Activated CD4-positive, alpha-beta memory T cell treated with anti-CD3 and anti-CD28 coated beads for 36 hours (primary cell): ENCODE measurements around the gene PPP2R5D. TPM values are rescaled to one million over a fixed set of nuclear protein-coding genes. Genes with fewer than 3 reads are reported as not detected.

ENCODE experiments used
- CTCF ChIA-PET: fragments of 350-600 bp; sonication (Branson Sonifier 250); formaldehyde crosslinking; loops from one replicate; lab custom pipeline; 2021; ENCODE audit warnings: antibody characterized with exemption, inconsistent platforms; lab: Charles Lee
- POLR2A ChIA-PET: fragments of 350-600 bp; sonication (Branson Sonifier 250); formaldehyde crosslinking; loops from one replicate; lab custom pipeline; 2021; ENCODE audit warnings: antibody characterized with exemption; lab: Charles Lee
- DNase-seq: peaks from one replicate; pipeline ENCODE4 v3.0.0-alpha.2; 2020
- H3K27ac Mint-ChIP-seq: one replicate; pipeline ENCODE4 v1.8.0; 2021; ENCODE audit warnings: mixed read lengths
- H3K27me3 Mint-ChIP-seq: one replicate; pipeline ENCODE4 v1.8.0; 2021; ENCODE audit warnings: mixed read lengths
- H3K36me3 Mint-ChIP-seq: one replicate; pipeline ENCODE4 v1.8.0; 2021; ENCODE audit warnings: mixed read lengths
- H3K4me1 Mint-ChIP-seq: one replicate; pipeline ENCODE4 v1.8.0; 2021; ENCODE audit warnings: low read depth, mixed read lengths
- H3K4me3 Mint-ChIP-seq: one replicate; pipeline ENCODE4 v1.8.0; 2021; ENCODE audit warnings: mild to moderate bottlenecking, mixed read lengths
- H3K9me3 Mint-ChIP-seq: one replicate; pipeline ENCODE4 v1.8.0; 2021; ENCODE audit warnings: mixed read lengths
- intact Hi-C: fragments of 100-400 bp; cut with micrococcal nuclease; formaldehyde crosslinking; loops from one replicate; pipeline ENCODE4 v1.15.1; 2023
- total RNA-seq, 2 experiments: library from RNA; stranded (reverse); gene quantifications; one replicate each; pipeline ENCODE4 v1.2.3, GENCODE V29; 2021

PPP2R5D gene
- total RNA-seq, 2 experiments from 2014 or later = 59.1 to 60.2 TPM

DNA sequence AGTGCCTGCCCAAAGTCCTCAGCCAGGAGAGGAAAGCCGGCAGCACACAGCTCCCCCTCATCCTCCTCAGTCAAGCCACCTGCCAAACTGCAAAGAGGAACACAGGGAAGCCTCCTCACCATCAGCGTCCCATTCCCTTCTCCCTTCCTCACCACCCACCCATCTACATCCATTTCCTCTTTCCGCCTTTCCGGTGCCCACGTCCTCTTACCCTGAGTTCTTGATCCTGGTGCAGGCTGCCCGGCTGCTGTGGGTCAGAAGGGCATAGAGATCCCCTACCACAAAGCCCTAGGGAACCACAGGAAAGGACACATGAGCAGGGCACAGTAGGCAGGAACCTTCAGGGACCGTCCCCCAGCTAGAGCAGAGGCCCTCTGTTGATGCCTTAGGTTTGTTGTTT lies 17.8 kb upstream of the PPP2R5D start:
- Mint-ChIP-seq H3K36me3 (peaks cover 27% of the 10 kb centered on the region), H3K4me3 (no peak overlapping the region), H3K4me1 (peaks cover 10% of the 10 kb centered on the region), H3K9me3 (no peaks in the 10 kb centered on the region), H3K27ac (no peak overlapping the region), H3K27me3 (no peaks in the 10 kb centered on the region)
- ChIA-PET POLR2A (no interaction called here), CTCF (no interaction called here)
- intact Hi-C loops = no loop called here
- DNase-seq = no peak

GRCh38 chr6:42967228-42967627 lies 17.1 kb upstream of the PPP2R5D start:
- Mint-ChIP-seq H3K4me1 (peaks cover 9% of the 10 kb centered on the region), H3K9me3 (no peaks in the 10 kb centered on the region), H3K27ac (no peak overlapping the region), H3K4me3 (no peak overlapping the region), H3K27me3 (no peaks in the 10 kb centered on the region), H3K36me3 (peaks cover 22% of the 10 kb centered on the region)
- ChIA-PET CTCF (no interaction called here), POLR2A (no interaction called here)
- DNase-seq = no peak
- intact Hi-C loops = no loop called here

- no peak for DNase-seq
- CTCF ChIA-PET = interaction anchor here (0.8 kb wide), 1 partner anchor 176 kb away, joined by 3 read pairs; no protein-coding TSS in a partner anchor
- no peaks in the 10 kb centered on the region for H3K27me3 Mint-ChIP-seq
- H3K27ac Mint-ChIP-seq = no peak overlapping the region
- H3K9me3 Mint-ChIP-seq = no peaks in the 10 kb centered on the region
- no peak overlapping the region for H3K4me3 Mint-ChIP-seq
- H3K4me1 Mint-ChIP-seq = peaks cover 9% of the 10 kb centered on the region
- POLR2A ChIA-PET = no interaction called here
- intact Hi-C loops = no loop called here
- peaks cover 15% of the 10 kb centered on the region for H3K36me3 Mint-ChIP-seq
Measured at GRCh38 chr6:42968126-42968701, 16.2 kb upstream of the PPP2R5D start.

DNA sequence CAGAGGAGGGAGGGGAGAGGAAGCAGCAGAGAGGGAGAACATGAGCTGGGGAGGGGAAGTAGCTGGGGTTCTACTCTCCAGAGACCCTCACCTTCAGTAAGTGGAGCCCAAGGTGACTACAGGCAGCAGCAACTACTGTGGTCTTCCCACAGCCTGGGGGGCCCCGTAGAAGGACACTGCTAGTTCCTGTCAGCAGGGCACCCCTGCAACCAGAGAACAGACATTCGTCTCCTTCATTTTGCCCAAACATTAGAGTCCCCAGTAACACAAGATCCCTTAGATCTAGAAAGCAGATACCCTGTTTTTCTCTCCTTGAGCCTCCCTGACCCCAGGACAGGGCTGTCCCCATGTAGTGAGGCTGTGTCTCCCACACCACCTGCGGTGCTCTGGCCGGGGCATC lies 15.6 kb upstream of the PPP2R5D start:
- intact Hi-C loops = no loop called here
- H3K27me3 Mint-ChIP-seq = no peaks in the 10 kb centered on the region
- no peak overlapping the region for H3K4me3 Mint-ChIP-seq
- CTCF ChIA-PET = no interaction called here
- peaks cover 9% of the 10 kb centered on the region for H3K4me1 Mint-ChIP-seq
- no peak for DNase-seq
- no peak overlapping the region for H3K27ac Mint-ChIP-seq
- no peaks in the 10 kb centered on the region for H3K9me3 Mint-ChIP-seq
- POLR2A ChIA-PET = no interaction called here
- H3K36me3 Mint-ChIP-seq = peaks cover 17% of the 10 kb centered on the region

DNA sequence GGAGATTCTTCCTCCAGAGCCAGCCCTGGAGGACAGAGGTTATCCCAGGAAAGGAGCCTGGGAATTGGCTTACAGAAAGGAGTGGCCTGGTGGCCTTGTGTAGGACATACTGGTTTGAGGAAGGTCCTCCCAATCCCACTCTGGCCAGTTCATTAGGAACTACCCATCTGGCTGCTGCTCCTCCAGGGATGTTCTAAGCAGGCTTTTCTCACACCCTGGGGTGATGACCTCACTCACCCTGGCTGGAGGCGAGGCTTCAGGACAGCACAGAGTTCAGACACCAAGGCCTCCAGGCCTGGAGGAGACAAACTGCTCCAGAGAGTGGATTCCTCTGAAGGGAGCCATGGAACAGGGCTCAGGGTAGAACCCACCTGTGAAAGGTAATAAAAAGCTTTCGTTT lies 14.9 kb upstream of the PPP2R5D start:
- intact Hi-C loops = no loop called here
- DNase-seq = no peak
- ChIA-PET CTCF (no interaction called here), POLR2A (no interaction called here)
- H3K4me3 Mint-ChIP-seq = no peak overlapping the region
- H3K4me1 Mint-ChIP-seq = peaks cover 13% of the 10 kb centered on the region
- no peaks in the 10 kb centered on the region for H3K9me3 Mint-ChIP-seq
- peaks cover 20% of the 10 kb centered on the region for H3K36me3 Mint-ChIP-seq
- no peak overlapping the region for H3K27ac Mint-ChIP-seq
- no peaks in the 10 kb centered on the region for H3K27me3 Mint-ChIP-seq

- ChIA-PET CTCF (no interaction called here), POLR2A (interaction anchor here (0.8 kb wide), 1 partner anchor 9 kb away, joined by 4 read pairs; the partner anchor contains the start of gene PEX6)
- no peak for DNase-seq
- Mint-ChIP-seq H3K4me3 (no peak overlapping the region), H3K27me3 (no peaks in the 10 kb centered on the region), H3K36me3 (peaks cover 16% of the 10 kb centered on the region), H3K4me1 (peaks cover 18% of the 10 kb centered on the region), H3K27ac (no peak overlapping the region), H3K9me3 (no peaks in the 10 kb centered on the region)
- intact Hi-C loops = no loop called here
Measured at GRCh38 chr6:42969934-42970333, 14.4 kb upstream of the PPP2R5D start.

DNA sequence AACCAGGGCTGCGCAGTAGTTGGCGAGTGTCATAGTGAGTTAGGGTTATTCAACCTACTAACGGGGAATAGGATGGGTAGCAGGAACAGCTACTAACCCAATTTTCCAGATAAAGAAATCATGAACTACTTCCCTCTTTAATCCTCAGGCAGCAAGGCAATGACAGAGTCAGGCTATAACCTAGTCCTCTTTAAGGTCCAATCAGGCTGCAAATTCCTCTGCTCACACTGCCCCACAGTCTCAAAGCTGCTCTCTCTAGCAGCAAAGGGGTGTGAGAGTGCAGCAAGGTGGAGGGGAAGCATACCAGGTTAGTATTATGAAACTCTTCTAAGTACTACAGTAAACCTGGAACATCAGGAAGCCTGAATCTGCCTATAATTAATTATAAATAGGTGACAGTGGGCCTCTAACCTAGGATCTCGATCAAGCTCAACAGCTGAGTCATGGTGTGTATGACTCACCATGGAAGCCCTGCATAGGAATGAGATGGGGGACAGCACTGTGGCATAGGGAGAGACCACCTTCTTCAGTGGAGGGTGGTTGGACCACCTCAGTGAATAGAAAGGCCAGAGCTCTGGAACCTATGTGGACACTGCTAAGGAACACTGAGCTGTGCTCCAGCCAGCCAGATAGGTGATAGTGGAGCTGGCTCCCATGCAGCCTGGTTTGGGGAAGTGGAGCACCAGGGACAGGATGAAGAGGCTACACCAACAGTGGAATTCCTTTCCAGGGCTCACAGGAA lies 13.3 kb upstream of the PPP2R5D start:
- Mint-ChIP-seq H3K27me3 (no peaks in the 10 kb centered on the region), H3K36me3 (peaks cover 16% of the 10 kb centered on the region), H3K27ac (no peak overlapping the region), H3K9me3 (no peaks in the 10 kb centered on the region), H3K4me1 (peaks cover 26% of the 10 kb centered on the region), H3K4me3 (no peak overlapping the region)
- intact Hi-C loops = no loop called here
- ChIA-PET POLR2A (interaction anchor here (0.6 kb wide), 1 partner anchor 8 kb away, joined by 3 read pairs; the partner anchor contains the start of gene PEX6), CTCF (no interaction called here)
- peak; percentile 17 for DNase-seq

- H3K4me1 Mint-ChIP-seq = peaks cover 33% of the 10 kb centered on the region
- ChIA-PET POLR2A (no interaction called here), CTCF (interaction anchor here (0.9 kb wide), 1 partner anchor 71 kb away, joined by 3 read pairs; no protein-coding TSS in a partner anchor)
- DNase-seq = no peak
- peaks cover 18% of the 10 kb centered on the region for H3K36me3 Mint-ChIP-seq
- H3K4me3 Mint-ChIP-seq = no peak overlapping the region
- no peaks in the 10 kb centered on the region for H3K27me3 Mint-ChIP-seq
- no peak overlapping the region for H3K27ac Mint-ChIP-seq
- intact Hi-C loops = no loop called here
- no peaks in the 10 kb centered on the region for H3K9me3 Mint-ChIP-seq
Measured at GRCh38 chr6:42971746-42972327, 12.5 kb upstream of the PPP2R5D start.

DNA sequence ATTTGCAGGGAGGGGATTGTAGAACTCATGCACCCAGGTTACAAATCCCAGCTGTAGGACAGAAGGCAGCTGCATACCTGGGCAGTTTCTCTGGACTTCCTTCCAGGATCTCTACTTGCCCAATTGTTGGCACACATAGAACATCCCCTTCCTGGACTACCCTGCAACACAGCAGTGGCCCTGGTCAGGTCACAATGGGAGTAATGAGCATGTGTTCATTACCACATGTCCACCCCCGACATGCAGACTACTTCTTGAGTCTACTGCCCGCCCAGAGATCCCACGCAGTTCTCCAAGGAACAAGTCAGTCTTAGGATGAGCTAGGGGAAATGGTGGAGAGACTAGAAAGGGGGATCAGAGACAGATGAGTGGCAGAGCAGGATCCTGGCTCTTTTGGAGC lies 10.4 kb upstream of the PPP2R5D start:
- H3K27ac Mint-ChIP-seq = peak overlapping the region; percentile 3
- no peak for DNase-seq
- CTCF ChIA-PET = no interaction called here

DNA sequence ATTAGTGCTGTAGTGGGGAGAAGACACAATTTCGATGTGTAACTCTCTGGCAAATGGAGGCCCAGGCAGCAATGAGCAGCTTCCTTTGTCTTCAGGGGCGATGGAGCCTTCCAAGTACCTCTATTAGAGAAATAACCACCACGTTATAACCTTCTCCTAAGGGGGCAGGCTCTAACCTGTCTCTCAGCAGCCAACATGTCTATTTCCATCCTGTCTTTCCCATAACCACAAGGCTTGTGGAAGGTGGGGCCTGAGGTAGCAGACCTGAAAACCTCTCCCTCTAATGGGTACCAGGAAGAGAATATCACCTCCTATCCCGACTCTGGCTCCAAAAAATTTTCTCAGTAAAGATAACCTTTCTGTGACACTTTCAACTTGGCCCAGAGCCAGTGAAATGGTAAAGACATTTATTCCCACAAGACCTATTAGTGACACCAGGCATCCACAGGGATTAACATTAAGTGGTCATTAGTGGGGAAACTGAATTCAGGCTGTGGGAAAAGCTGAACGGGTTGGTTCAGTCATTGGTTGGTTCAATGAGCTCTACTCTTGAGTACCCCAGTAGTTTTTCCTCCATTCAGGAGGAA lies 9.4 kb upstream of the PPP2R5D start:
- H3K4me3 Mint-ChIP-seq = peak overlapping the region; percentile 12
- CTCF ChIA-PET = interaction anchor here (0.6 to 1.4 kb wide), 2 partner anchors 11 to 18 kb away, joined by 3 read pairs; no protein-coding TSS in a partner anchor
- intact Hi-C loops = no loop called here
- H3K9me3 Mint-ChIP-seq = no peaks in the 10 kb centered on the region
- peak; percentile 15 for DNase-seq
- peaks cover 50% of the 10 kb centered on the region for H3K4me1 Mint-ChIP-seq
- POLR2A ChIA-PET = interaction anchor here (2.2 kb wide), 1 partner anchor 9 kb away, joined by 11 read pairs; the partner anchor contains the start of gene PPP2R5D
- H3K27ac Mint-ChIP-seq = peak overlapping the region; percentile 66
- H3K27me3 Mint-ChIP-seq = no peaks in the 10 kb centered on the region
- H3K36me3 Mint-ChIP-seq = peaks cover 12% of the 10 kb centered on the region

More for the DNA sequence above, 10.4 kb upstream of the PPP2R5D start:
- H3K4me1 Mint-ChIP-seq = peaks cover 43% of the 10 kb centered on the region
- no peaks in the 10 kb centered on the region for H3K27me3 Mint-ChIP-seq
- H3K9me3 Mint-ChIP-seq = no peaks in the 10 kb centered on the region
- POLR2A ChIA-PET = interaction anchor here (2.2 kb wide), 1 partner anchor 10 kb away, joined by 11 read pairs; the partner anchor contains the start of gene PPP2R5D
- no peak overlapping the region for H3K4me3 Mint-ChIP-seq
- peaks cover 18% of the 10 kb centered on the region for H3K36me3 Mint-ChIP-seq
- intact Hi-C loops = no loop called here

GRCh38 chr6:42978487-42978838 lies 5.9 kb upstream of the PPP2R5D start:
- no peaks in the 10 kb centered on the region for H3K27me3 Mint-ChIP-seq
- intact Hi-C loops = loop anchor here (2.0 kb wide), 2 partner anchors 80 to 192 kb away; partner anchors contain the start of genes KLC4, MRPL2 and SRF
- POLR2A ChIA-PET = interaction anchor here (0.7 to 3.3 kb wide), 12 partner anchors 8 to 449 kb away, joined by 3 to 30 read pairs (median 4); partner anchors contain the start of genes ABCC10, CNPY3, KLC4 and KLHDC3
- H3K36me3 Mint-ChIP-seq = peaks cover 12% of the 10 kb centered on the region
- H3K4me3 Mint-ChIP-seq = peak overlapping the region; percentile 86
- no peaks in the 10 kb centered on the region for H3K9me3 Mint-ChIP-seq
- peak; percentile 42 for DNase-seq
- H3K27ac Mint-ChIP-seq = peak overlapping the region; percentile 75
- peaks cover 54% of the 10 kb centered on the region for H3K4me1 Mint-ChIP-seq
- CTCF ChIA-PET = interaction anchor here (1.2 to 2.4 kb wide), 5 partner anchors 10 to 165 kb away, joined by 3 to 12 read pairs (median 5); partner anchors contain the start of genes CNPY3, KLC4 and MRPL2
